ENCODE measurements around the gene FAH. TPM values are rescaled to one million over a fixed set of nuclear protein-coding genes. Genes with fewer than 3 reads are reported as not detected.
A peak's percentile ranks its signal among the peaks of the same experiment; 100 is the strongest.

Gene FAH
- total RNA-seq, 1 donor, result 38.1 TPM

DNA sequence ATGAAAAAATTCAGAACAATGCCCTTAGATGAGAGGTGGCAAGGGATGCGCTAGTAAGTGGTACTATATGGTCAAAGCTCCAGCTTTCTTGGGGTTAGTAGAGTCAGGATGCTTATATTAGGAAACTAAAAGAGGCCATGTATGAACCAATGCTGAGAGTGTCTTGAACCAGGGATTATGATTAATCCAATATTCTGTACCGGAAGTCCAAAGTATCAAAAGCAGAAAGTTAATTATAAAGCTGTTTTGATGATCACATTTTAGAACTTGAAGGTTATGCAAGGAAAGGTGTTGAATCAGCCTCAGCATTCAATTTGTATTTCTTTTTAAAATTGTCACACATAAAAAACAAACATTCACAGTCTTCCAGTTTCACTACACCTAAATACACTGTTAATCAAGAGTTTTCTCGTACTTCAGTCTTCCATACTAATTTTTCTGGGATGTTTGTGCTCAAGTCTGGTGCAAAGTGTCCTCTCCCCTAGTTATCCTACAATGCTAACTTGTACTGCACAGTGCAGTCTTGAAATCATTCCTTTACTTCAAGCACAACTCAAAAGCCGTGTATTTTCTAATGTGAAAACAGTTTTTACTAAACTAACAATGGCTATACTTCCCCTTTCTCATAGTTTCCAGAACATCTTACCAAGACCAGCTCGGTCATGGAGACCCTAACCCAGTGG, 10.7 kb upstream of the FAH start:
- no peak overlapping the region for H3K4me3 ChIP-seq (ENCODE audit: low read depth, low read length)
- TF ChIP-seq, protein P1, sequence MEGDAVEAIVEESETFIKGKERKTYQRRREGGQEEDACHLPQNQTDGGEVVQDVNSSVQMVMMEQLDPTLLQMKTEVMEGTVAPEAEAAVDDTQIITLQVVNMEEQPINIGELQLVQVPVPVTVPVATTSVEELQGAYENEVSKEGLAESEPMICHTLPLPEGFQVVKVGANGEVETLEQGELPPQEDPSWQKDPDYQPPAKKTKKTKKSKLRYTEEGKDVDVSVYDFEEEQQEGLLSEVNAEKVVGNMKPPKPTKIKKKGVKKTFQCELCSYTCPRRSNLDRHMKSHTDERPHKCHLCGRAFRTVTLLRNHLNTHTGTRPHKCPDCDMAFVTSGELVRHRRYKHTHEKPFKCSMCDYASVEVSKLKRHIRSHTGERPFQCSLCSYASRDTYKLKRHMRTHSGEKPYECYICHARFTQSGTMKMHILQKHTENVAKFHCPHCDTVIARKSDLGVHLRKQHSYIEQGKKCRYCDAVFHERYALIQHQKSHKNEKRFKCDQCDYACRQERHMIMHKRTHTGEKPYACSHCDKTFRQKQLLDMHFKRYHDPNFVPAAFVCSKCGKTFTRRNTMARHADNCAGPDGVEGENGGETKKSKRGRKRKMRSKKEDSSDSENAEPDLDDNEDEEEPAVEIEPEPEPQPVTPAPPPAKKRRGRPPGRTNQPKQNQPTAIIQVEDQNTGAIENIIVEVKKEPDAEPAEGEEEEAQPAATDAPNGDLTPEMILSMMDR (IDR thresholded peaks at IDR 0.05; ENCODE audit: insufficient read depth, low read length), result no peak
- no peak for DNase-seq (ENCODE audit: low read depth)

DNA sequence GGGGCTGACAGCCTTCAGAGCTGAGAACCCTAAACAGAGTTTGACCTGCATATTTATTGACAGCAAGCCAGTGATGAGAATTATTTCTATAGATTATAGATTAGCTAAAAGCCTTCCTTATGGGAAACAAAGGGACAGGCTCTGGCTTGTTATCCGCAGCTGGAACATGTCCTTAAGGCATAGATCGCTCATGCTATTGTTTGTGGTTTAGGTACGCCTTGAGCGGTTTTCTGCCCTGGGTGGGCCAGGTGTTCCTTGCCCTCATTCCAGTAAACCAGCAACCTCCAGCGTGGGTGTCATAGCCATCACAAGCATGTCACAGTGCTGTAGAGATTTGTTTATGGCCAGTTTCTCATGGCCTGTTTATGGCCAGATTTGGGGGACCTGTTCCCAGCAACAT, 10.2 kb upstream of the FAH start:
- H3K4me3 ChIP-seq (ENCODE audit: low read depth, low read length), result no peak overlapping the region
- DNase-seq (ENCODE audit: low read depth), result no peak
- TF ChIP-seq, protein P1 (IDR thresholded peaks at IDR 0.05; ENCODE audit: insufficient read depth, low read length), result no peak

DNA sequence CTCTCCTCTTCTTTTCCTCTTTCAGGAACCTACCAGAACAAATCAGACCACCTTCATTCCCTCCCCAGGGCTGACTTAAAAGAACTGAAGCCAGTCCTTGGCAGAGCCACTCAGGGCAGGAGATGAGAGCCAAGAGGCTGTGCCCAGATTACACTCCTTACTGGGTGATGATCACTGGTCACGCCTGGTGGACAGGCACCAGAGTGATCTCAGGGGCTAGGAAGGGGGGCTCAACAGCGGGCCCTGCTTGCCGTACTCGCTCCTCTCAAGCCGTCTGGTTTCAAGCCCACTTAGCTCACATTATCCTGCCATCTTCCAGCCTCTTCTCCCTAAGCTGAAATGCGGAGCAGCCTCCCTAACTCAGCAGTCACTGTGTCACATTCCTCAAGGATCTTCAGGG, 1.7 kb upstream of the FAH start:
- DNase-seq (ENCODE audit: low read depth), result no peak
- TF ChIP-seq, protein P1 (IDR thresholded peaks at IDR 0.05; ENCODE audit: insufficient read depth, low read length), result no peak
- no peak overlapping the region for H3K4me3 ChIP-seq (ENCODE audit: low read depth, low read length)

DNA sequence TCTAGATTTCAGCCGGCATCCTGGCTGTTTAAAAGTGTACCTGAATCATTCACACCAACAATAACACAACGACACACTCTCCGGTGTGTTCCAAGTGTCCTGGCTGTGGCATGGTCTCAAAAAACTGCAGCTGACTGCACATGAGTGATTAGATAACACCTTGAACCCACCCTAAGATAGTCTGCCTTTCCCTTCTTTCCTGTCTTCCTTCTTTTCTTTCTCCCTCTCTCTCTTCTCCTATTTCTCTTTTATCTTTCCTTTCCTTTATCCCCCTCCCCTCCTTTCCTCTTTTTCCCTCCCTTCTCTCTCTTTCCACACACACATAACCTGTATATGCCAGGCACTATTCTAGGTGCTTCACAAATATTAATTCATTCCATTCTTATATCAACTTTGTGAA, 1.2 kb upstream of the FAH start:
- TF ChIP-seq, protein P1 (IDR thresholded peaks at IDR 0.05; ENCODE audit: insufficient read depth, low read length), result no peak
- H3K4me3 ChIP-seq (ENCODE audit: low read depth, low read length), result no peak overlapping the region

DNA sequence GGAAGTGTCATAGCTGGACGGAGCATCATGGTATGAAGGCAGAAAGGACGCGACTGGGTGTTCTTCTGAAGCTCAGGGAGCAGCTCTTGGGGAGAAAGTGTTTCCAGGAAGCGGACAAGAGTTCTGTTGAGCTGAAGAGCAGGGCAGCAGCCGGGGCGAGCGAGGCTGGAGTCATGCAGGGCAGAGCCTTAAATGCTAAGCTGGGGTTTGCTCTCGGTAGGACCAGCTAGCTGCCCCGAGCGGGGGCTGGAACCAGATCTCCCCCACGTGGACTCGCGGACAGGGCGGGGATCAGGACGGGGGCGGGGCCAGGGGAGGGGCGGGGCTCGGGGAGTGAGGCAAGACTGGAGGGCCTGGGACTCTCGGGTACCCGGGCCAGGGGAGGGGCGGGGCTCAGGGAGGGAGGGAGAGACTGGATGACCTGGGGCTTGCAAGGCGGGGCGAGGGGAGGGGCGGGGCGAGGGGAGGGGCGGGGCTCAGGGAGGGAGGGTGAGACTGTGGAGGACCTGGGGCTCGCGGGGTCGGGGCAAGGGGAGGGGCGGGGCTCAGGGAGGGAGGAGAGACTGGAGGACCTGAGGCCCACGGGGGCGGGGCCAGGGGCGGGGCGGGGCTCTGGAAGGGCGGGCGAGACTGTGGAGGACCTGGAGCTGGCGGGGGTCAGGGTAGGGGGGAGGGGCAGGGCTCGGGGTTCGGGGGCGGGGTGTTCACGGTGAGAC, 461 bp upstream of the FAH start:
- H3K4me3 ChIP-seq (ENCODE audit: low read depth, low read length), result peak overlapping the region; percentile 80
- peak; percentile 86 for DNase-seq (ENCODE audit: low read depth)
- TF ChIP-seq, protein P1 (IDR thresholded peaks at IDR 0.05; ENCODE audit: insufficient read depth, low read length), result no peak

More for the DNA sequence above, 1.2 kb upstream of the FAH start:
- no peak for DNase-seq (ENCODE audit: low read depth)

DNA sequence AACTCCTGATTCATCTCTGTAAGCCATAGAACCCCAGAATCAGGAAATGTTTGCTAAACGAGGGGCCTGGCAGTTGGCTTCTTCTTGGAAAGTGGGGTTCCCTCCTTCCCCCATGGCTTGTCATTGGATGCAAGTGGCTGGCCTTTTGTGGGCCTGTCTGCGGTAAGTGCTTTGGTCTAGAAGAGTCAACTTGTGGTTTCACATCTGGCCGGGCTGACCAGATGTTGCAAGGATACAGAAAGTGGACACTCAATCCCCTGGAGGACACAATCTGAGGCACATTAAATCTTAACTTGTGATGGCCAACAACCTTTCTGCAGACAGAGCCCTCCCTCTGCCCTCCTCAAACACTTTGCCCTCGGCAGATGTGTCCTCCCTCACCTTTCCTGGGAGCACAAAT, 1.1 kb downstream of the FAH start:
- DNase-seq (ENCODE audit: low read depth), result no peak
- H3K4me3 ChIP-seq (ENCODE audit: low read depth, low read length), result peak overlapping the region; percentile 80
- TF ChIP-seq, protein P1 (IDR thresholded peaks at IDR 0.05; ENCODE audit: insufficient read depth, low read length), result no peak
